Adrenal gland (tissue), 12 donors: ENCODE results near the gene SHB. TPM values are rescaled to one million over a fixed set of nuclear protein-coding genes. Genes with fewer than 3 reads are reported as not detected.
A peak's percentile ranks its signal among the peaks of the same experiment; 100 is the strongest.

ENCODE experiments used
- DNase-seq, 7 donors: peaks; one replicate each; pipeline ENCODE4 v3.0.0-alpha.2; 2019 to 2020
- H3K27ac ChIP-seq, 5 donors: fragments of 200-600 bp; sonication (generic) in 4 of 5; 1 replicate in 3 of 5; 2 replicates in 2 of 5; pipeline versions ENCODE4 v1.5.1 to v1.8.0; 2016 to 2020; ENCODE audit warnings: mild to moderate bottlenecking in 1 of 5
- H3K27me3 ChIP-seq: fragments of 200-600 bp; 2 replicates; pipeline ENCODE4 v1.8.0; 2021
- H3K36me3 ChIP-seq, 2 donors: fragments of 200-600 bp; replicated peaks in 1 of 2; 1 replicate in 1 of 2; 2 replicates in 1 of 2; pipeline versions ENCODE4 v1.5.1 to v1.8.0; 2018 to 2022
- H3K4me1 ChIP-seq, 2 donors: fragments of 200-600 bp; replicated peaks in 1 of 2; 1 replicate in 1 of 2; 2 replicates in 1 of 2; pipeline versions ENCODE4 v1.5.1 to v1.8.0; 2018 to 2021
- H3K4me3 ChIP-seq, 4 donors: fragments of 200-600 bp; sonication (generic) in 3 of 4; one replicate each; pipeline ENCODE4 v1.5.1; 2016 to 2018
- H3K9me3 ChIP-seq, 3 donors: fragments of 200-600 bp; sonication (generic) in 1 of 3; replicated peaks in 1 of 3; 1 replicate in 2 of 3; 2 replicates in 1 of 3; pipeline versions ENCODE4 v1.5.1 to v1.8.0; 2016 to 2021
- CTCF ChIP-seq, 6 experiments: fragments of 450-650 bp in 4 of 6; fragments of 200-600 bp in 2 of 6; sonication (generic) in 1 of 6; IDR thresholded peaks; 1 replicate in 5 of 6; 2 replicates in 1 of 6; pipeline versions ENCODE4 v1.5.1 to v1.8.0; 2016 to 2021; ENCODE audit warnings: antibody characterized with exemption in 6 of 6, mild to moderate bottlenecking in 2 of 6, moderate library complexity in 1 of 6
- POLR2A ChIP-seq, 2 donors: fragments of 450-650 bp; IDR thresholded peaks; one replicate each; pipeline ENCODE4 v1.6.1; 2017; ENCODE audit warnings: antibody characterized with exemption in 2 of 2, mild to moderate bottlenecking in 2 of 2, moderate library complexity in 1 of 2
- WGBS, 4 donors: extraction: QIAGEN DNeasy Blood & Tissue Kit in 2 of 4; methylation state at CpG; one replicate each; pipeline versions ENCODE4 v1.1.5 to v1.1.7; 2013 to 2017; 5-methylcytosine and 5-hydroxymethylcytosine counted together
- intact Hi-C, 2 donors: fragments of 100-400 bp; cut with DNase I; formaldehyde crosslinking; loops; one replicate each; pipeline versions ENCODE4 v1.14.1 to v1.15.0; 2022 to 2023
- polyA plus RNA-seq, 3 donors: library from polyadenylated mRNA; stranded (reverse); fragments of 200-250 nt in 2 of 3; fragments of 350-450 nt in 1 of 3; fragmentation: Illumina TruSeq in 1 of 3; extraction: RNeasy Lipid Tissue Mini Kit (QIAGEN cat#74804) in 1 of 3; gene quantifications; one replicate each; pipeline ENCODE4 v1.2.3, GENCODE V29; 2013 to 2014
- total RNA-seq, 9 donors: library from RNA; depleted of rRNA in 4 of 9; stranded (reverse); fragments of >200 nt in 4 of 9; fragments of 120-200 nt in 1 of 9; fragmentation: NEBNext Ultra II Directional in 1 of 9; extraction: Animal tissue kit (Norgen Biotek cat#: 25700) in 1 of 9; gene quantifications; one replicate each; pipeline versions ENCODE4 v1.1.0 to v1.2.4, GENCODE V29; 2013 to 2023
- donor health status: healthy with polysubstance abuse.
- donor health status: Bipolar disorder and iron deficiency.
- donor health status: DM: yes; HTN: yes; CAD: no.
- donor health status: DM: no; HTN: no; CAD: no.
- donor health status: DM: no; HTN: no; CAD: no.
- donor health status: DM: yes; HTN: yes; CAD: no.

Gene SHB
- total and polyA plus RNA-seq, 12 donors: 3.2 to 21.2 (median 11.1) TPM

- Histone ChIP-seq H3K27me3 (no peaks in the 10 kb centered on the region), H3K36me3 (no peaks in the 10 kb centered on the region), H3K4me3 (no peak overlapping the region), H3K9me3 (no peaks in the 10 kb centered on the region), H3K4me1 (peaks cover 17 to 41% of the 10 kb centered on the region in 2 donors), H3K27ac (peak overlapping the region in 1 of 5 donors; percentile 75)
- DNase-seq: no peak
- intact Hi-C loops: no loop called here
- no peak for TF ChIP-seq CTCF (IDR thresholded peaks at IDR 0.05)
- no peak for TF ChIP-seq POLR2A (IDR thresholded peaks at IDR 0.05)
- 81 to 90% (median 85%) methylated on average over 6 of the region's 6 CpGs for WGBS, 4 donors
Measured at GRCh38 chr9:37939575-37940095, 129.4 kb downstream of the SHB start.

GRCh38 chr9:37938121-37938891 is 130.7 kb downstream of the SHB start:
- DNase-seq: peak in 4 of 7 donors; percentile 36 to 65 (median 49)
- 38 to 62% (median 57%) methylated on average over 22 of the region's 22 CpGs for WGBS, 4 donors
- no peaks in the 10 kb centered on the region for H3K27me3 ChIP-seq
- intact Hi-C loops: no loop called here
- no peaks in the 10 kb centered on the region for H3K36me3 ChIP-seq
- H3K9me3 ChIP-seq: no peaks in the 10 kb centered on the region
- H3K4me3 ChIP-seq: no peak overlapping the region
- TF ChIP-seq POLR2A (IDR thresholded peaks at IDR 0.05) (no peak), CTCF (IDR thresholded peaks at IDR 0.05) (peak in 1 of 6 experiments; percentile 16)
- H3K27ac ChIP-seq: peak overlapping the region in 2 of 5 donors; percentile 72 to 75
- H3K4me1 ChIP-seq: peaks cover 10 to 33% of the 10 kb centered on the region in 2 donors

GRCh38 chr9:37937366-37937765 is 131.7 kb downstream of the SHB start:
- WGBS, 4 donors: 86 to 92% (median 88%) methylated on average over 9 of the region's 9 CpGs
- Histone ChIP-seq H3K4me1 (peaks cover 10 to 31% of the 10 kb centered on the region in 2 donors), H3K27ac (peak overlapping the region in 2 of 5 donors; percentile 72 to 75), H3K36me3 (no peaks in the 10 kb centered on the region), H3K4me3 (no peak overlapping the region), H3K27me3 (no peaks in the 10 kb centered on the region), H3K9me3 (no peaks in the 10 kb centered on the region)
- no peak for DNase-seq
- TF ChIP-seq CTCF (IDR thresholded peaks at IDR 0.05): no peak
- no peak for TF ChIP-seq POLR2A (IDR thresholded peaks at IDR 0.05)
- intact Hi-C loops: no loop called here

GRCh38 chr9:37936965-37937364 is 132.1 kb downstream of the SHB start:
- peak in 5 of 7 donors; percentile 50 to 70 (median 69) for DNase-seq
- Histone ChIP-seq H3K9me3 (no peaks in the 10 kb centered on the region), H3K4me3 (no peak overlapping the region), H3K27ac (peak overlapping the region in 2 of 5 donors; percentile 29 to 75), H3K36me3 (no peaks in the 10 kb centered on the region), H3K4me1 (peaks cover 10 to 31% of the 10 kb centered on the region in 2 donors), H3K27me3 (no peaks in the 10 kb centered on the region)
- WGBS, 4 donors: 50 to 57% (median 53%) methylated on average over 4 of the region's 4 CpGs
- TF ChIP-seq POLR2A (IDR thresholded peaks at IDR 0.05): no peak
- no peak for TF ChIP-seq CTCF (IDR thresholded peaks at IDR 0.05)
- intact Hi-C loops: no loop called here
